KMS-11 (cell line): ENCODE results near the gene LGALS3BP.

Source experiments
- H2AFZ ChIP-seq: fragments of 200-600 bp; sonication (generic); 2 replicates; pipeline ENCODE4 v1.6.1; 2016; ENCODE audit warnings: antibody characterized with exemption, mixed run types, low read depth
- H3K27ac ChIP-seq: fragments of 200-600 bp; sonication (generic); 2 replicates; pipeline ENCODE4 v1.6.1; 2016; ENCODE audit warnings: mild to moderate bottlenecking, mixed run types
- H3K27me3 ChIP-seq: fragments of 200-600 bp; sonication (generic); 2 replicates; pipeline ENCODE4 v1.6.1; 2017; ENCODE audit warnings: mild to moderate bottlenecking, low read depth, mixed run types, moderate library complexity; ENCODE audit not compliant: insufficient read depth
- H3K36me3 ChIP-seq: fragments of 200-600 bp; sonication (generic); 2 replicates; pipeline ENCODE4 v1.6.1; 2017; ENCODE audit warnings: mild to moderate bottlenecking, mixed run types; ENCODE audit not compliant: insufficient read depth
- H3K4me1 ChIP-seq: fragments of 200-600 bp; sonication (generic); 2 replicates; pipeline ENCODE4 v1.6.1; 2016; ENCODE audit warnings: mild to moderate bottlenecking, low read depth, mixed run types; ENCODE audit not compliant: poor library complexity, severe bottlenecking
- H3K4me2 ChIP-seq: fragments of 200-600 bp; sonication (generic); 2 replicates; pipeline ENCODE4 v1.7.0; 2016; ENCODE audit warnings: mild to moderate bottlenecking, mixed run types
- H3K4me3 ChIP-seq: fragments of 200-600 bp; sonication (generic); IDR thresholded peaks from 2 replicates; pipeline ENCODE4 v1.6.1; 2017; ENCODE audit warnings: low read depth, low read length, mixed read lengths; ENCODE audit not compliant: insufficient read depth
- H3K79me2 ChIP-seq: fragments of 200-600 bp; sonication (generic); 2 replicates; pipeline ENCODE4 v1.6.1; 2016; ENCODE audit warnings: low read depth, mixed run types; ENCODE audit not compliant: insufficient read depth
- H3K9ac ChIP-seq: fragments of 200-600 bp; sonication (generic); 2 replicates; pipeline ENCODE4 v1.6.1; 2016; ENCODE audit warnings: mild to moderate bottlenecking, mixed run types
- H4K20me1 ChIP-seq: fragments of 200-600 bp; sonication (generic); 2 replicates; pipeline ENCODE4 v1.6.1; 2016; ENCODE audit warnings: mild to moderate bottlenecking, mixed run types; ENCODE audit not compliant: insufficient read depth
- CTCF ChIP-seq: fragments of 200-600 bp; sonication (generic); conservative IDR thresholded peaks from 2 replicates; pipeline ENCODE4 v1.6.1; 2017; ENCODE audit warnings: low read depth, mild to moderate bottlenecking, antibody characterized with exemption, low read length, moderate library complexity, mixed read lengths

LGALS3BP gene

DNA sequence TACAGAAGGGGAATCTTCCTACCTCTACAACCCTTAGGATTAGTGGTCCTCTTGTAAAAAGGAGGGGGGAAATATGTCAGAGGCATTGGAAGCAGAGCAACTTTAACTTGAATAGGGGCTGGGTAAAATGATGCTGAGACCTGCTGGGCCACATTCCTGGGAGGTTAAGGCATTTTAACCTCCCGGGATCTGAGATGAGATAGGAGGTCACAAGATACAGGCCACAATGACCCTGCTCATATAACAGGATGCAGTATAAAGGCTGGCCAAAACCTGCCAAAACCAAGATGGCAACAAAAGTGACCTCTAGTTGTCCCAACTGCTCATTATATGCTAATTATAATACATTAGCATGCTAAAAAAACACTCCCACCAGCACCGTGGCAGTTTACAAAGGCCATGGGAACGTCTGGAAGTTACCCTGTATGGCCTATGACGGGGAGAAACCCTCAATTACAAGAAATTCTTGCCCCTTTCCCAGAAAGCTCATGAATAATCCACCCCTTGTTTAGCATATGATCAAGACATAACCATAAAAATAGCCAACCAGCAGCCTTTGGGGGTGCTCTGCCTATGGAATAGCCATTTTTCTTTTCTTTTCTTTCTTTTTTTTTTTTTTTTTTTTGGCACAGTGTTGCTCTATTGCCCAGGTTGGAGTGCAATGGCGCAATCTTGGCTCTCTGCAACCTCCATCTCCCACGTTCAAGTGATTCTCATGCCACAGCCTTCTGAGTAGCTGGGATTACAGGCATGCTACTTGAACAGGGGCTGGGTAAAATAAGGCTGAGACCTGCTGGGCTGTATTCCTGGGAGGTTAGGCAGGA, 38.0 kb upstream of the LGALS3BP start:
- Histone ChIP-seq H3K9ac (no peak overlapping the region), H3K27me3 (peaks cover 47% of the 10 kb centered on the region), H3K4me1 (no peaks in the 10 kb centered on the region), H3K36me3 (no peaks in the 10 kb centered on the region), H2AFZ (no peak overlapping the region), H3K79me2 (no peaks in the 10 kb centered on the region), H3K4me2 (no peak overlapping the region), H4K20me1 (no peaks in the 10 kb centered on the region), H3K4me3 (no peak overlapping the region), H3K27ac (no peak overlapping the region)
- no peak for TF ChIP-seq CTCF

GRCh38 chr17:79014158-79014758, 34.5 kb upstream of the LGALS3BP start:
- H3K9ac ChIP-seq = no peak overlapping the region
- no peak overlapping the region for H3K4me3 ChIP-seq
- peaks cover 1% of the 10 kb centered on the region; the same call in 1 of the 2 replicates for H3K79me2 ChIP-seq
- no peak for TF ChIP-seq CTCF
- no peak overlapping the region for H3K4me2 ChIP-seq
- no peaks in the 10 kb centered on the region for H3K36me3 ChIP-seq
- H3K4me1 ChIP-seq = peaks cover 6% of the 10 kb centered on the region
- H4K20me1 ChIP-seq = no peaks in the 10 kb centered on the region
- peaks cover 12% of the 10 kb centered on the region; the same call in 1 of the 2 replicates for H3K27me3 ChIP-seq
- H3K27ac ChIP-seq = no peak overlapping the region
- H2AFZ ChIP-seq = no peak overlapping the region

GRCh38 chr17:79012563-79013134, 32.9 kb upstream of the LGALS3BP start:
- peaks cover 18% of the 10 kb centered on the region for H3K4me1 ChIP-seq
- peaks cover 17% of the 10 kb centered on the region for H3K79me2 ChIP-seq
- no peaks in the 10 kb centered on the region for H3K36me3 ChIP-seq
- no peaks in the 10 kb centered on the region for H4K20me1 ChIP-seq
- H3K9ac ChIP-seq = no peak overlapping the region
- H3K27ac ChIP-seq = no peak overlapping the region
- peaks cover 5% of the 10 kb centered on the region; the same call in 1 of the 2 replicates for H3K27me3 ChIP-seq
- no peak for TF ChIP-seq CTCF
- no peak overlapping the region for H3K4me3 ChIP-seq
- H2AFZ ChIP-seq = no peak overlapping the region
- no peak overlapping the region for H3K4me2 ChIP-seq

GRCh38 chr17:79011451-79012147, 31.9 kb upstream of the LGALS3BP start:
- no peak overlapping the region for H2AFZ ChIP-seq
- no peaks in the 10 kb centered on the region for H3K36me3 ChIP-seq
- H3K27ac ChIP-seq = no peak overlapping the region
- no peaks in the 10 kb centered on the region for H4K20me1 ChIP-seq
- no peak overlapping the region for H3K9ac ChIP-seq
- no peak overlapping the region for H3K4me2 ChIP-seq
- H3K79me2 ChIP-seq = peaks cover 28% of the 10 kb centered on the region
- peaks cover 5% of the 10 kb centered on the region; the same call in 1 of the 2 replicates for H3K27me3 ChIP-seq
- H3K4me1 ChIP-seq = peaks cover 19% of the 10 kb centered on the region
- H3K4me3 ChIP-seq = no peak overlapping the region
- no peak for TF ChIP-seq CTCF
